Measurements from ENCODE around the gene SOX6.

The SOX6 gene

GRCh38 chr11:16341853-16342252, 14.5 kb downstream of the SOX6 start:
- no peaks in the 10 kb centered on the region for H3K4me1 ChIP-seq (ENCODE audit: control insufficient read depth, insufficient read depth, low read length)
- no peaks in the 10 kb centered on the region for H3K36me3 ChIP-seq (ENCODE audit: control insufficient read depth in 2 of 2, insufficient read depth in 2 of 2, low read length in 2 of 2)
- no peak overlapping the region for H3K4me3 ChIP-seq (ENCODE audit: low read length in 2 of 2)
- H3K27ac ChIP-seq (ENCODE audit: low read length), result no peak overlapping the region
- H3K27me3 ChIP-seq (ENCODE audit: control insufficient read depth in 1 of 2, insufficient read depth in 2 of 2, low read length in 2 of 2), result no peaks in the 10 kb centered on the region
- no peak overlapping the region for H3K9ac ChIP-seq (ENCODE audit: low read length in 2 of 2)
- H3K9me3 ChIP-seq (ENCODE audit: control insufficient read depth in 2 of 2, low read length in 2 of 2), result no peaks in the 10 kb centered on the region

- no peaks in the 10 kb centered on the region for H3K4me1 ChIP-seq (ENCODE audit: control insufficient read depth, insufficient read depth, low read length)
- no peak overlapping the region for H3K9ac ChIP-seq (ENCODE audit: low read length in 2 of 2)
- H3K9me3 ChIP-seq (ENCODE audit: control insufficient read depth in 2 of 2, low read length in 2 of 2), result no peaks in the 10 kb centered on the region
- no peak overlapping the region for H3K4me3 ChIP-seq (ENCODE audit: low read length in 2 of 2)
- no peaks in the 10 kb centered on the region for H3K36me3 ChIP-seq (ENCODE audit: control insufficient read depth in 2 of 2, insufficient read depth in 2 of 2, low read length in 2 of 2)
- no peaks in the 10 kb centered on the region for H3K27me3 ChIP-seq (ENCODE audit: control insufficient read depth in 1 of 2, insufficient read depth in 2 of 2, low read length in 2 of 2)
- no peak overlapping the region for H3K27ac ChIP-seq (ENCODE audit: low read length)
Observed at GRCh38 chr11:16338393-16338792, 18.0 kb downstream of the SOX6 start.

GRCh38 chr11:16337421-16338213, 18.7 kb downstream of the SOX6 start:
- Histone ChIP-seq H3K4me1 (ENCODE audit: control insufficient read depth, insufficient read depth, low read length) (no peaks in the 10 kb centered on the region), H3K27me3 (ENCODE audit: control insufficient read depth in 1 of 2, insufficient read depth in 2 of 2, low read length in 2 of 2) (no peaks in the 10 kb centered on the region), H3K9me3 (ENCODE audit: control insufficient read depth in 2 of 2, low read length in 2 of 2) (no peaks in the 10 kb centered on the region), H3K27ac (ENCODE audit: low read length) (no peak overlapping the region), H3K9ac (ENCODE audit: low read length in 2 of 2) (no peak overlapping the region), H3K36me3 (ENCODE audit: control insufficient read depth in 2 of 2, insufficient read depth in 2 of 2, low read length in 2 of 2) (no peaks in the 10 kb centered on the region), H3K4me3 (ENCODE audit: low read length in 2 of 2) (no peak overlapping the region)

DNA sequence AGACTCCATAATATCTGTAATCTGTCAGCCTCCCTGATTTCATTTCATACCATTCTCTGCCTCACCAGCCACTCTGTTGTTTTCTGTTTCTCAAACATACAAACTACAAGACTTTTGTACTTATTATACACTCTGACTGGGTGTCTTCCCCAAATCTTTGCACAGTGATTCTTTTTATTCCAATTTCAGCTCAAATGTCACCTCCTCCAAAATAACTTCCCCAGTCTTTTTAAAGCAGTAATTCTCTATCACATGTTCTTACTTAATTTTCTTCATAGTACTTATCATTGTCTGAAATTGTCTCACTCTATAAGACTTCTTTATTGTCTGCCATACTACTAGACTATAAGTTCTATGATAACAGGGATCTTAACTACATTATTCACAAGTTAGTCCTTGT, 19.6 kb downstream of the SOX6 start:
- no peak overlapping the region for H3K4me3 ChIP-seq (ENCODE audit: low read length in 2 of 2)
- no peaks in the 10 kb centered on the region for H3K27me3 ChIP-seq (ENCODE audit: control insufficient read depth in 1 of 2, insufficient read depth in 2 of 2, low read length in 2 of 2)
- H3K27ac ChIP-seq (ENCODE audit: low read length), result no peak overlapping the region
- no peaks in the 10 kb centered on the region for H3K4me1 ChIP-seq (ENCODE audit: control insufficient read depth, insufficient read depth, low read length)
- no peak overlapping the region for H3K9ac ChIP-seq (ENCODE audit: low read length in 2 of 2)
- H3K9me3 ChIP-seq (ENCODE audit: control insufficient read depth in 2 of 2, low read length in 2 of 2), result no peaks in the 10 kb centered on the region
- H3K36me3 ChIP-seq (ENCODE audit: control insufficient read depth in 2 of 2, insufficient read depth in 2 of 2, low read length in 2 of 2), result no peaks in the 10 kb centered on the region

DNA sequence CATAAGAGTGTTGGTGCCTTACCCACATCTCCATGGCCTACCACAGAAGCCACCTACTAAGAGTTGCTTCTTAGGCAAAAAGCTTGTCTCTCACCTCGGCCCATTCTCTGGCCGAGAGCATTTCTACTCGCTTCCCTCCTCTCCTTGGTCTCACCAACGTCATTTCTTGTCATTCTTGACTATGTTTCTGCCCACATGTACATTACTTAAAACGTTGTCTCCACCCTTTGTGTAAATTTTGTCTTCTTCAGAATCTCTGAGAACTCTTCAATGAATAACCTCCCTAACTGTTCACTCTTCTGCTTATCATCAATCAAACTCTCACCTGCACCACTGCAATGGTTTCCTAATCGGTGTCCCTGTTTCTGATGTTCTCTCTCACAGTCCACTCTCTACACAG, 20.1 kb downstream of the SOX6 start:
- Histone ChIP-seq H3K36me3 (ENCODE audit: control insufficient read depth in 2 of 2, insufficient read depth in 2 of 2, low read length in 2 of 2) (no peaks in the 10 kb centered on the region), H3K27ac (ENCODE audit: low read length) (no peak overlapping the region), H3K4me1 (ENCODE audit: control insufficient read depth, insufficient read depth, low read length) (no peaks in the 10 kb centered on the region), H3K27me3 (ENCODE audit: control insufficient read depth in 1 of 2, insufficient read depth in 2 of 2, low read length in 2 of 2) (no peaks in the 10 kb centered on the region), H3K9ac (ENCODE audit: low read length in 2 of 2) (no peak overlapping the region), H3K4me3 (ENCODE audit: low read length in 2 of 2) (no peak overlapping the region), H3K9me3 (ENCODE audit: control insufficient read depth in 2 of 2, low read length in 2 of 2) (no peaks in the 10 kb centered on the region)

DNA sequence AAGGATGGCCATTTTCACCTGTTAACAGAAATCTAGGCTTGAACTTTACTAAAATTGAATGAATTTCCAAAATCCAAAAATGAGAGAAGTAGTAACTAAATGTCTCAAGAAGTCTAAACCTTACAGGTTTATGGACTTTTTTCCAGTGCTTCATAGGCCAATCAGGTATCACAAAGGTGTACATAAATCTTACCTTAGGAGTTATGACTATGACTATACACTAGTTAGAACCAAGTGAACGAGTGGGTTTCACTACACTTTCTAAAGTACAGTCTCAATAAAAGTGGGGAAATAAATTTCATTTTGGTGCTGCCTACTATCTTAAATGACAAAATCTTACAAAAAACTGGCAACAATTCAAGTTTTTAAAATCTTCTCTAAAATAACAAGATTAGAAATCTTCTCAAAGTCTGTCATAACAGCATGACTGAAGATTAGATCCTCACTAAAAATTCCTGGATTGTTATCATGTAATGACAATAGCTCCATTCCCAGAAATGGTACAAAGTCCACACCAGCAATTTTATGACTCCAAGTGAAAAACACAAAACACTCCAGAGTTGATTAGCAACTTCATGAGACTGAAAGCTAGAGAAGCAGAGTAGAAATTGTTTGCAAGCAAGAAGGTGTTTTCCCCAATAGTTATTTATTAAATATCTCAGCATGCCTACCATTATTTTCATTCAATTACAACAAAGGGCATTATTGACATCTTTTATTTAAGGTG, 20.9 kb downstream of the SOX6 start:
- no peaks in the 10 kb centered on the region for H3K36me3 ChIP-seq (ENCODE audit: control insufficient read depth in 2 of 2, insufficient read depth in 2 of 2, low read length in 2 of 2)
- H3K27ac ChIP-seq (ENCODE audit: low read length), result no peak overlapping the region
- no peaks in the 10 kb centered on the region for H3K9me3 ChIP-seq (ENCODE audit: control insufficient read depth in 2 of 2, low read length in 2 of 2)
- H3K4me1 ChIP-seq (ENCODE audit: control insufficient read depth, insufficient read depth, low read length), result no peaks in the 10 kb centered on the region
- no peak overlapping the region for H3K9ac ChIP-seq (ENCODE audit: low read length in 2 of 2)
- no peak overlapping the region for H3K4me3 ChIP-seq (ENCODE audit: low read length in 2 of 2)
- H3K27me3 ChIP-seq (ENCODE audit: control insufficient read depth in 1 of 2, insufficient read depth in 2 of 2, low read length in 2 of 2), result no peaks in the 10 kb centered on the region

GRCh38 chr11:16326679-16327297, 29.6 kb downstream of the SOX6 start:
- no peaks in the 10 kb centered on the region for H3K36me3 ChIP-seq (ENCODE audit: control insufficient read depth in 2 of 2, insufficient read depth in 2 of 2, low read length in 2 of 2)
- H3K4me1 ChIP-seq (ENCODE audit: control insufficient read depth, insufficient read depth, low read length), result no peaks in the 10 kb centered on the region
- no peaks in the 10 kb centered on the region for H3K9me3 ChIP-seq (ENCODE audit: control insufficient read depth in 2 of 2, low read length in 2 of 2)
- no peak overlapping the region for H3K27ac ChIP-seq (ENCODE audit: low read length)
- no peak overlapping the region for H3K4me3 ChIP-seq (ENCODE audit: low read length in 2 of 2)
- no peaks in the 10 kb centered on the region for H3K27me3 ChIP-seq (ENCODE audit: control insufficient read depth in 1 of 2, insufficient read depth in 2 of 2, low read length in 2 of 2)
- no peak overlapping the region for H3K9ac ChIP-seq (ENCODE audit: low read length in 2 of 2)

- no peaks in the 10 kb centered on the region for H3K9me3 ChIP-seq (ENCODE audit: control insufficient read depth in 2 of 2, low read length in 2 of 2)
Observed at GRCh38 chr11:16322190-16322589, 34.2 kb downstream of the SOX6 start.

DNA sequence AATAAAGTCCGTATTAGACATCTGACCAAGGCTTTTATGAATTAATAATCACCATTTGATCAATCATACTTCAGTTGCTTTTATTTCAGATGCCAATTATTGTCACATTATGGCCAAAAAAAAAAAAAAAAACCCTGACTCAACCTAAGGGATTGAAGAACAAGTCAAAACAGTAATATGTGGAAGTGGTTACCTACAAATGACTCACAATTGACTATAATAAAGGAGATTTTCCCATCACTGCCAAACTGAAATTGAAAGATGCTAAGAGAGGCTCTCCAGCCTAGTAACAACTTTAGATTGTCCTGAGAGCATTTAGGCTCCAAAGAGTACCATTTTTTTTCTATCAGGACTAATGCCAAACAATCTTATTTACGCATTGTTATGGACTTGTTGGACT, 35.2 kb downstream of the SOX6 start:
- H3K9me3 ChIP-seq (ENCODE audit: control insufficient read depth in 2 of 2, low read length in 2 of 2), result no peaks in the 10 kb centered on the region
- H3K27me3 ChIP-seq (ENCODE audit: control insufficient read depth in 1 of 2, insufficient read depth in 2 of 2, low read length in 2 of 2), result no peaks in the 10 kb centered on the region
- no peak overlapping the region for H3K9ac ChIP-seq (ENCODE audit: low read length in 2 of 2)
- H3K36me3 ChIP-seq (ENCODE audit: control insufficient read depth in 2 of 2, insufficient read depth in 2 of 2, low read length in 2 of 2), result no peaks in the 10 kb centered on the region
- no peaks in the 10 kb centered on the region for H3K4me1 ChIP-seq (ENCODE audit: control insufficient read depth, insufficient read depth, low read length)
- H3K4me3 ChIP-seq (ENCODE audit: low read length in 2 of 2), result no peak overlapping the region
- H3K27ac ChIP-seq (ENCODE audit: low read length), result no peak overlapping the region

More at GRCh38 chr11:16322190-16322589, 34.2 kb downstream of the SOX6 start:
- Histone ChIP-seq H3K27ac (ENCODE audit: low read length) (no peak overlapping the region), H3K9ac (ENCODE audit: low read length in 2 of 2) (no peak overlapping the region), H3K27me3 (ENCODE audit: control insufficient read depth in 1 of 2, insufficient read depth in 2 of 2, low read length in 2 of 2) (no peaks in the 10 kb centered on the region), H3K4me1 (ENCODE audit: control insufficient read depth, insufficient read depth, low read length) (no peaks in the 10 kb centered on the region), H3K36me3 (ENCODE audit: control insufficient read depth in 2 of 2, insufficient read depth in 2 of 2, low read length in 2 of 2) (no peaks in the 10 kb centered on the region), H3K4me3 (ENCODE audit: low read length in 2 of 2) (no peak overlapping the region)

GRCh38 chr11:16318320-16318719, 38.0 kb downstream of the SOX6 start:
- no peaks in the 10 kb centered on the region for H3K4me1 ChIP-seq (ENCODE audit: control insufficient read depth, insufficient read depth, low read length)
- no peaks in the 10 kb centered on the region for H3K27me3 ChIP-seq (ENCODE audit: control insufficient read depth in 1 of 2, insufficient read depth in 2 of 2, low read length in 2 of 2)

DNA sequence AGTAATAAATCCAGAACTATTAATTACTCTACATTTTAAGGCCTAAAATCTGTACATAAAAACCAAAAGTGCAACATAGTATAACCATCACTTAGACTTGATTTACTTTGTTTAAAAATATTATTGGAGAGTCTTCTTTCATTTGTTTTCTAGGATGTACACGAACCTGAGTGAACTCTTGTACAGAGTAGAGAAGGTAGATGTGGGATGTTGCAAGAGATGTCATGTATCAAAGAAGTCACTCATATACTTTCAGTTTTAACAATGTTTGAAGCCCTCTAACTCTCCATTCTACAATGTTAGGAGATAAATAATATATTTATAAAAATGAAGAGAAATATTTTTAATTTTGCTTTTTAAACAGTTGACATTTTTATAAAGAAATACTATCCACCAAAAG, 38.6 kb downstream of the SOX6 start:
- Histone ChIP-seq H3K36me3 (ENCODE audit: control insufficient read depth in 2 of 2, insufficient read depth in 2 of 2, low read length in 2 of 2) (no peaks in the 10 kb centered on the region), H3K4me1 (ENCODE audit: control insufficient read depth, insufficient read depth, low read length) (no peaks in the 10 kb centered on the region), H3K4me3 (ENCODE audit: low read length in 2 of 2) (no peak overlapping the region), H3K27me3 (ENCODE audit: control insufficient read depth in 1 of 2, insufficient read depth in 2 of 2, low read length in 2 of 2) (no peaks in the 10 kb centered on the region), H3K27ac (ENCODE audit: low read length) (no peak overlapping the region), H3K9me3 (ENCODE audit: control insufficient read depth in 2 of 2, low read length in 2 of 2) (no peaks in the 10 kb centered on the region), H3K9ac (ENCODE audit: low read length in 2 of 2) (no peak overlapping the region)

More at GRCh38 chr11:16318320-16318719, 38.0 kb downstream of the SOX6 start:
- H3K36me3 ChIP-seq (ENCODE audit: control insufficient read depth in 2 of 2, insufficient read depth in 2 of 2, low read length in 2 of 2), result no peaks in the 10 kb centered on the region
- H3K27ac ChIP-seq (ENCODE audit: low read length), result no peak overlapping the region
- H3K9ac ChIP-seq (ENCODE audit: low read length in 2 of 2), result no peak overlapping the region
- no peaks in the 10 kb centered on the region for H3K9me3 ChIP-seq (ENCODE audit: control insufficient read depth in 2 of 2, low read length in 2 of 2)
- H3K4me3 ChIP-seq (ENCODE audit: low read length in 2 of 2), result no peak overlapping the region
